Stimulated activated CD8-positive, alpha-beta memory T cell treated with anti-CD3 and anti-CD28 coated beads, Interleukin-15, amount 100 ng/mL, for 1 hour (primary cell): ENCODE results near the gene NUDC.
"Not testable (repeated sequence)": the region's sequence is repeated elsewhere in the genome, so short reads cannot be mapped to it uniquely, and the experiment has no call there.

Experiments
- DNase-seq: peaks from one replicate; pipeline ENCODE4 v3.0.0-alpha.2; 2020; ENCODE audit warnings: low read depth

The NUDC gene

DNA sequence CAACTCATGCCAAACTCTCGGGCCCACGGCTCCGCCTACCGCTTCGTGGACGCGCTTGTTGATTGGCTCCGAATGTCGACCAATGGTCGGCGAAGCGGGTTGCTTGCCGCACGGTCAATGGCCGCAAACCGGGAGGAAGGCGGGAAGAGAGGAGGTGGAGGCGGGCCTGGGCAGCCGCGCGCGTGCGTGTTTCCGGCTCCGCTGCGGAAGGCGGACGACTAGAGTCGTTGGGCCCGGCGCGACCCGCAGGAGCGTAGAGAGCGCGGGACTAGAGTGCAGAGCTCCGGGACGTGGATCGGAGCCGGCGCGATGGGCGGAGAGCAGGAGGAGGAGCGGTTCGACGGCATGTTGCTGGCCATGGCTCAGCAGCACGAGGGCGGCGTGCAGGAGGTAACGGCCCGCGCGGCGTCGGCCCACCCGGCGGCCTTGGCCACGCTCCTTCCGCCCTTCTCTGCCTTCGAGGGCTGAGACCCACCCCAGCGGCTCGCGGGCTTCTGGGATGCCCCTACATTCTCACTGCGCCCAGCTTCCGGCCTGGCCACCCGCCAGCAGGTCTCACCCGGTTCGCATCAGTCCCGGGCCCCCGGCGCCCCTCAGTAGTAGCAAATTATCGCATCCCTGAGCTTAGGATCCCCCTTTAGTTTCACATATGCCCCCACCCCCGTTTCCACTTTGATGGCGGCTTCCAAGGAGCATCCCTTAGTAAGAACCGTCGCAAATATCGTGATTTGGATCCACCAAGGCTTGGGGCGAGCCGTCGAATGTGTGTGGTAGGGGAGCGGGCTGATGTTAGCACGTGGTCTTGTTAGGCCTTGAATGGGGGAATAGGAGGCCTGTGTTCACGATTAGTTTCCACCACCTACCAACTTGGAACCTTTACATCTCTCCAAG lies at the start of gene NUDC:
Gene NUDC (plus strand): TSS at position 204 of the 891 bp plus-strand sequence. CDS start 106 bp downstream, at position 310.
- peak; percentile 91 for DNase-seq

DNA sequence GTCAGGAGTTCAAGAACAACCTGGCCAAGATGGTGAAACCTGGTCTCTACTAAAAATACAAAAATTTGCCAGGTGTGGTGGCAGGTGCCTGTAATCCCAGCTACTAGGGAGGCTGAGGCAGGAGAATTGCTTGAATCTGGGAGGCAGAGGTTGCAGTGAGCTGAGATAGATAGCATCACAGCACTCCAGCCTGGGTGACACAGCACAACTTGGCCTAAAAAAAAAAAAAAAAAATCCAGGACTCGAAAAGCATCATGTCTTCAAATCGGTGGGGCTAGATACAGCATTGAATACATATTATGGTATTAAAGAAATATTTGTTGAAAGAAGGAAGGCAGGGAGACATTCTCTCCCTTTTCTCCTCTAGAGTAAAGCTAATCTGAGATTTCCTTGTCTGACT lies 48.4 kb upstream of the NUDC start:
- DNase-seq, result not testable (repeated sequence)

DNA sequence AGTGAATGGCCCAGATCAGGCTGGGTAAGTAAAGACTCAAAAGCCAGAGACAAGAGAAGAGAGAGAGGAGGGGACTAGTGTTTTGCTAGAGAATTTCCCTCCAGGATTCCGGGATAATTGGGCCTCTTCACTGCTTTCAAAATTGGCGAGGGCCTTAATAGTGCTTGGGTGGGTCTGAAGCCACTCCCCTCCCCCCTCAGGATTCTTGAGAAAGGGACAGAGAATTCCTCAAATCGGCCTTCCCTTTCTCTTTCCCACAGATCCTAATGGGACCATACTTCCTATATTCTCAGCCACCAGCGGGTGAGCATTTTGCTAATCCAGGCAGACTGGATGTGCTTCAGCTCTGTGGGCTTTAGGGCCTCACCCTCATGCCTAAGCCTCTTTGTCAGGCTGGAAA lies 46.6 kb upstream of the NUDC start:
- DNase-seq, result no peak

DNA sequence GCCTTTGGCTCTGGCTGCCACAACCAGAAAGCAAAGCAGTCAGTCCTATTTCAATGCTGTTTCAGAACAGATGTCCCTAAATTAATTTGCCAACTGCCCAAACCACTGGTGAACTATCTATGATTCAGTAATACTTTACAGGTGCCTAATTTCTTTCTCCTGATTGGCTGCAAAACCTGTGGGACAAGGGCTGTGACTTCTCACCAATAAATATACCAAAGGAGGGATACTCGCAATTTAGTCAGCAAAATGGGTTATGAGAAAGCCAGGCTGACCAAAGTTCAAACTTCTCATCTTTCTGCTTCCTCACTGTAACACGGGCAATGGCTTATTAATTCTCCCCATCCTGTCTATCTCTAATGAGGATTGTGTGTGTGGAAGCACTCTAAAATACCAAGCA lies 44.2 kb upstream of the NUDC start:
- no peak for DNase-seq

DNA sequence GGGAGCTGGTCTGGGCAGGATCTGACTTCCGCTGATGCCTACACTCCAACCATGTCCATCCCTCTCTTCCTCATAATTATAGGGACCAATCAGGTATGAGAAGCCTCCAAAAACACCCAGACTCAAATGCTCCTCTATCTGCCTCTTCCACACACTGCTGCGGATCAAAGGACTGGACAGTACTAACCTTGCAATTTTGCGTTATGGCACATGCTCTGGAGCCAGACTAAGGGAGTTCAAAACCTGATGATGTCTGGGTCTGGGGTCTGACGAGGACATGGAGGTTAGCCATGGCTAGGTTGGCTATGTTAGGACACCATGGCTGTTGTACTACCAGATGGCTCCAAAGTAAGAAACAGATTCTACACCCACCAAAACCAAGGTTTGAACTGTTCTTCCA lies 41.8 kb upstream of the NUDC start:
- DNase-seq, result no peak

DNA sequence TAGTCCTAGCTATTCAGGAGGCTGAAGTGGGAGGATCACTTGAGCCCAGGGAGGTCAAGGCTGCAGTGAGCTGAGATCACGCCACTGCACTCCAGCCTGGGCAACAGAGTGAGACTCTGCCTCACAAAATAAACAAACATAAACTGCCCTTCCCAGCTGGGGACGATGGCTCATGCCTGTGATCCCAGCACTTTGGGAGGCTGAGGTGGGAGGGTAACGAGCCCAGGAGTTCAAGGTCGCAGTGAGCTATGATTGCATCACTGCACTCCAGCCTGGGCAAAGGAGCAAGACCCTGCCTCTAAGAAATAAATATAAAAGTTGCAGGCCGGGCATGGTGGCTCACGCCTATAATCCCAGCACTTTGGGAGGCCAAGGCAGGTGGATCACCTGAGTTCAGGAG lies 39.9 kb upstream of the NUDC start:
- DNase-seq, result not testable (repeated sequence)

DNA sequence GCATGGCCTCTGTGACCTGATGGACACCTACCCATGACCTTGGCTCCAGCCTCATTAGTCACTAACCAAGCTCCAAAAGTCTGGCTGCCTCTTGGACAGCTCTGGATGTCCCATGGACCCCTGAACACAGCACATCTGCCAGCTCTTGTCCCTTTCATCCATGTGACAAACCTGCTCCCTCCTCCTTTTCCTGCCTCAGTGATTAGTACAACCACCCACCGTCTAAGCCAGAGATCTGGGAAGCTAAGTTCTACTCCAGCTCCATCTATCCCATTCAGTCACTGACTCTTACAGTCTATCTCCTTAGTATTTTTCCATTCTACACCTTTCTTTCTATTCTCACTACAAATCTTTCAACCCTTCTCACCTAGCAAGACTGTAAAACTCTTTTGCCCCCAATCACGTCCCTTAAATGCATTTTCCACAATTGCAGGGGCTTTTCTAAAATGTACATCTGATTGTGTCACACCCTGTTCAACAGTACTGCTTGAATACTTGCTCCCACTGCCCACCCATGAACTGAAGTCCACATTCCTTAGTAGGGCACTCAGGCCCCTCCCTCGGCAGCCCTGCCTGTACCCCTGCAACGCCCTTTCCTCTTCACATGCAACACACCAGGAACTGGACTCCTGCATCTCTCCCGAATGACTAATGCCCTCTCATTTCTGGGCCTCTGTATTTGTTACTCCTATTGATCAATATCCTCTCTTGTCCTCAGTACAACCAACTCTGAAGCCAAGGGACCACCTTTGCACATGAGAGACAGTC lies 38.7 kb upstream of the NUDC start:
- no peak for DNase-seq

DNA sequence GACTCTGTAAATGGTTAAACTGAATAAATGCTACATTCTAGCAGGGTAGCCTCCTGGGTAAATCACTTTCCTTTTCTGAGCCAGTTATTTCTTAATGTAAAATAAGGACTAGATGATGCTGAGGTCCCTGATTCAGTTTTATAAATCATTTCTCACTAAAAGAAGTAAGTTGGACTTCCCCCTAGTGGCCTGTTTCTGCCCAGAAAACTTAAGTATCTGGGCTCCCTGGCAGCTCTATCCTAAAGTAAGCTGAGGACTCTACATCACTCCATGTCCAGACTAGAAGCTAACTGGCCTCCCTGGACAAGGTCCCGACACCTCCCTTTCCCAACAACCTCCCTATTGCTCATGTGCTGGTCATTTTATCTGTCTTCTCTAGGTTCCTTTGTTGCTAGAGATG lies 34.4 kb upstream of the NUDC start:
- no peak for DNase-seq

DNA sequence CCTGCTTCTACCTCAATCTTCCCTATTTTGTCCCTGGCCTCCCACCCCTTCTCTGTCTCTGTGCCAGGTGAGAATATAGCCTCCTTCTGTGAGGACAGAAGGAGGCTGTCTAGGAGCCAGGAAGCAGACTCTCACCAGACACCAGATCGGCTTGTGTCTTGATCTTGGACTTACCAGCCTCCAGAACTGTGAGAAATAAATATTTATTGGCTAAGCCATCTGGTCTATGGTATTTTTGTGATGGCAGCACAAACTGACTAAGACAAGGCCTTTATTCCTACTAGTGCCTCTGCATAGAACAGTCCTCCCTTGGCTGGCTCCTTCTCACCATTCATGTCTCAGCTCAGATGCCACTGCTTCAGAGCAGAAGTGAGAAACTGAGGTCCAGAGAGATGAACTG lies 33.3 kb upstream of the NUDC start:
- DNase-seq, result no peak

DNA sequence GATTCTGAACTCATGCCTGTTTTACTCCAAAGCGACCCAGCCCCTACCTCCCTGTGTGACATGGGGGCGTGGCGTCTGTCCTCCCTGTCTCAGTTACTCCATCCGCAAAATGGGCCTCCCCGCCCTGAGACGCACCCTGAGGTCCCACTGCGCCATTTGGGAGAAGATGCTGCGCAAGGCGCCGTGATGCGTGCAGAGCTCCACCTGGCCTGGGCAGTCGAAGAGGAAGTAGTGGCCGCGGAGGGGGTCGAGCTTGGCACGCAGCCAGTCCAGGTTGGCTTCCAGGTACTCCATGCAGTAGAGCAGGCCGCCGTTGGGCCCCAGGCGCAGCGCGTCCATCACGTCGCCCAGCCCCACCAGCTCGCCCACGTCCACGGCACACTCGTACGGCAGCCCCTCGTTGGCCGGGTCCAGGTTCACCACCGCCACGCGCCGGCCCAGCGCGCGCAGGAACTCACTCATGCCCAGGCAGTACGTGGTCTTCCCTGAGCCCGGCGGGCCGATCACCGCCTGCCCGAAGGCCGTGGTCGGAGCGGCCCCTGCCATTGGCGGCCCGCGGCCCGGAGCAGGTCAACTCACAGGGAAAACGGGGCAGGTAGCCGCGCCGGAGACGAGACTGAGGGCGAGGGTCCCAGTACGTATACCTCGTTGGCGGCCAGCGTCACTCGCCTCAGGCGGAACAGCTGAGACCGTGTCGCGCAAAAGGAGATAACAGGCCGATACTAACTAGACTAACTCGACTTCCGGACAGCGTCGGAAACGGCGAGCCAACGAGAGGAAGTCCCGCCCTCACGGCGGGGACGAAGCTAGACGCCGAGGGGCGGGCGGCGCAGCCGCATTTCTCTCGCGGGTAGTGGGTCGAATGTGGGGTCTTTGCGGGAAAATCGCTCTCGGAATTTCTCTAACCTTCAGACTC lies 31.7 kb upstream of the NUDC start, which contains the start of gene GPN2:
Gene GPN2 (minus strand): TSS at position 733 of the 916 bp plus-strand sequence. CDS start 187 bp downstream, at position 546.
- DNase-seq, result peak; percentile 52

DNA sequence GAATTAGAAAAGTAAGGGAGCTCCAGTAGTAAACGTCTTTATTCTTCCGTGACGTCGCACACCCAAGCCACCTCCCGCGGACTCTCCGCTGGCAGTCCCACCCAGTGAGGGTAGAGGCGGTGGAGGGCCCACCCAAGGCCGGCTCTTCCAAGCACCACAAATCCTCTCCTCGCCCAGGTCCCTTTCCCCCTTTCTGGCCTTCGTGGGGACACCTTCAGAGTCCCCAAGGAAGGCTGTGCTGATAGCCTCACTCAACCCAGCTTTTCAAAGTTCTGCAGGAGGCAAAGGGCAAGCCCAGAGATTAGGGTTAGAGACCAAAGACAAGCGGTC lies 31.1 kb upstream of the NUDC start:
- no peak for DNase-seq

DNA sequence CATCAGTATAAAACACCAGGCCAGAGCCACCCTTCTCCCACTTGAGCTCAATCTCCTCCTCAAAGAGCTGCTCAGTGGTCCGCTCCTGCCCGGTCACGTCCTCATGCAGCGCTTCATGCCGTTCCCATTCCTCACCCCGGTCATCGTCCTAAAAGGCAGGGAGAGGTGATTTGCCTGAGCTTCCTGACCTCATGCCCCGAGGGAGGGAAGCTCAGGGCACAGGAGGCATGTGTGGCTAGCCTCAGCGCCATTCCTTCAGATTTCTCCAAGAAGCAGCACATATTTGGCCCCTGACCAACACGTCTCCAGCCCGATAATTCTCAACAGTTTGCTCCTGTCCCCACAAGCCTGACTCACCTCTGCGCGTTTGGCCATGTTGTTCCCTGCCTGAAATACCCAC lies 27.3 kb upstream of the NUDC start:
- no peak for DNase-seq

DNA sequence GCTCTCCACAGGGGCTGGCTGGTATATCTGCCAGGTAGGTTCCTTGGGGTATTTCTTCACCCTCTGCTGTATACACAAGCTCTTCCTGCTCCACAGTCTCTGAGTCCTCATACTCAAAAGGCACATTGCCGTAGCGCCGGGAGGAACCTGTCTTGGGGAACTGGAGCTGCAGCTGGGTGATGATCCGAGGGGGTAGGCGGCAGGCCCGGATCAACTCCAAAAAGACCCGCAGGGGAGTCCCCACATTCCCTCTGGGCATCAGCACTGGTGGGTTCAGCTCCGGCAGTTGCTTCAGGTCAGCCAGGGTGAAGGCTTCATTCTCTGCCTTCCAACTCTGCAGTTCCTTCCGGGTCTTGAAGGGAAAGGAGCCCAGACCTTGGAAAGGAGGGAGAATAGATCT lies 24.2 kb upstream of the NUDC start:
- no peak for DNase-seq

DNA sequence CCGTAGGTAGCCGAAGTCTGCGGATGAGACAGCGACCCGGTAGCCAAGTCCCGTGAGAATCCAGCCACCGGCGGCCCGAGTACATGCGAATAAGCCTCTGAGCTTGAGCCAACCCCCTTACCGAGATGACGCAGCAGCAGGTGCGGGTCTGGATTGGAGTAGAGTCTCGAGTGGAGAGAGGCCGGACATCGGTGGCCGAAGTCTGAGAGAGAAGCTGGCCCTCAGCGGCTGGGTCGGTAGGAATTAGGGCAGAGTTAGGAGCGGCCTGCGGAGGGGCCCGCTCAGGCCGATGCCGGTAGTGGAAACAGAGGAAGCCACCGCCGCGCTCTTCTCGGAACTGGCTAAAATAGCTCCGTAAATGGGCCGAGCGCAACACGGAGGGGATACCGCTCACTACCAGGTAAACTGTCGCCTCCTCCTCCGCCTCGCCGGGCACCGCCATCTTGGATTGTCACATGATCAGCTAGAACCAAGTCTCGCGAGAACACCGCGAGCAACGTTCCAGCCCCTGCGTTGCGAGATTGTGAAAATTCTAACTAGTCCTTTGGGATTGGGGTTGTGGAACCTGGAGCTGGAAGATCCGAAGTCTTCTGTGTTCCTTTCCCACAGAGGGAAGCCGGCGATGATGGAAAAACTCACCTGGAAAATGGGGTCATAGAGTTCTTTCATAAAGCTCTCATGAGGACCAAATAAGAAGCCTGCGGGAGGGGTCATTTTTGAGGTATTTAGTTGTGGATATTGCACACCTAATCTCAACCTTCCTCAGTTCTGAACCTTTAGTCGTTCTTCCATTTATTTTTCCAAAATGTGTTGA lies 21.3 kb upstream of the NUDC start, which contains the start of gene GPATCH3:
Gene GPATCH3 (minus strand): TSS at position 467 of the 814 bp plus-strand sequence. CDS start 25 bp downstream, at position 442.
- DNase-seq, result peak; percentile 79

DNA sequence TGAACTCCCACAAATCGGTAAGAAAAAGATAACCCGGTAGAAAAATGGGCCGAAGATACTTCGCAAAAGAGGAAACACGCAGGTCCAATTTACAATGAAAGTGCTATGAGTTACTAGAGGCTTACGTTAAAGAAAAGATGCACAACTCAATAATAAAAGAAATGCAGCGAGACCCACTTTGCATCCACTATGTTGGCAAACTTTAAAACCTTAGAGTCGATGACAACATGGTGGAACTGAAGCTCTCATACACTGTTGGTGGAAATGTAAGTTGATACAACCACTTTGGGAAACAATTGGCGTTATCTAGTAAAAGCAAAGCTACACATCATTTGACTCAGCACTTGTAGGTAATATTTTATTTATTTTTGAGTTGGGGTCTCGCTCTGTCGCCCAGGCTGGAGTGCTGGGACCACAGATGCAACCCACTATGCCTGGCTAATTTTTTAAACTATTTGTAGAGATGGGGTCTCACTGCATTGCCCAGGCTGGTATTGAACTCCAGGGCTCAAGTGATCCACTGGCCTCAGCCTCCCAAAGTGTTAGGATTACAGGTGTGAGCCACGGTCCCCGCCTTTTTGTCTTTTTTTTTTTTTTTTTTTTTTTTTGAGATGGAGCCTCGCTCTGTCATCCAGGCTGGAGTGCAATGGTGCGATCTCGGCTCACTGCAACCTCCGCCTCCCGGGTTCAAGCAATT lies 20.6 kb upstream of the NUDC start:
- no peak for DNase-seq

DNA sequence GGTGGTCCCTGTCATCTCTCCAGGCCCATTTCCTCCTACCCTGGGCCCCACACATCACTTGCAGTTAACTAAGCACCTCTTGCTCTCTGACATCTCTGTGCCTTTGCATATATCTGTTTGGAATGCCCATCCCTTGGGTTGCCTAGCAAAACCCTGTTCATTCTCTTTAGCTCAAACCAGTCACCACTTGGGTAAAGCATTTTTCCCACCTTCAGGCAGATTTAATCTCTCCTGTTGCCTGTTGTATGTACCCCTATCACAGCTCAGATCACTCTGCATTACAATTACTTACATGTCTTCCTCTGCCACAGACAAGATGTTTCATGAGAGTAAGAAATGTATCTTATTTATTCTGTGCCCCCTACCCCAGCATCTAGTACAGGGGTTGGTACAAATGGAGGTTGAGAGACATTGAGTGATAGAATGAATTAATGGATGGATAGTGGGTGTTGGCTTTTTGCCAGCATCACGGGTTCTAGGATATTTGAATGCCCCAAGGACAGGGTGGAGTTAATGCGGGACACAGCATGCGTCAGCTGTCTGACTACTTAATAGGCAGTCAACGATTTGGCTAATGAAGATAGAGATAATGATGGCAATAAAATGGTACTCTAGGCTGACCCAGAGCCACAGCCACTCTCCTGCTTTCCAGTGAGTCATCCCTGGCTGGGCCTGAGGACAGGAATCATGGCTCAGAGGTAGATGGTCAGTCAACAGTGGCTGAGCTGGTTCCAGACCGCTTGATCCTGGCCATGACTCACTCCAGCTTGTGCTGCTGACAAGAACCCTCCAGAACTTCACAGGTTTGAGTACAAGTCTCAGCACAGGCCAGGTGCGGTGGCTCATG lies 14.2 kb upstream of the NUDC start:
- no peak for DNase-seq

DNA sequence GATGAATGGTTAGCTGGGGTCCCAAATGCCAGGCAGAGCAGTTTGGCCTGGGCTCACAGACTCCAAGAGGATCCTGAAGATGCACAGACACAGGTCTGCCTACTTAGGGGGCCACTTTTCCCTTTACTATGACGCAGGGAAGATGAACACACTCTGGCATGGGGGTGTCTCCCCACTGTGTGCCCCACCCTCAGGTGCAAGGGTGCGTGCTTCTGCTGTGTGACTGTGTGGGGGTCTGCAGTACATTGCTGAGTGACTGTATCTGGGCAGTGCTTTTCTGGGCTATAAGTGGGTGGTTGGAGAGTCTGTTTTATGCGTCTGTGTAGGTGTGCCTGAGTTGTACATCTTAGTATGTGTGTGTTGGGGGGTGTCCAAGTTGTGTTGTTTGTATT lies 11.6 kb upstream of the NUDC start:
- DNase-seq, result no peak

DNA sequence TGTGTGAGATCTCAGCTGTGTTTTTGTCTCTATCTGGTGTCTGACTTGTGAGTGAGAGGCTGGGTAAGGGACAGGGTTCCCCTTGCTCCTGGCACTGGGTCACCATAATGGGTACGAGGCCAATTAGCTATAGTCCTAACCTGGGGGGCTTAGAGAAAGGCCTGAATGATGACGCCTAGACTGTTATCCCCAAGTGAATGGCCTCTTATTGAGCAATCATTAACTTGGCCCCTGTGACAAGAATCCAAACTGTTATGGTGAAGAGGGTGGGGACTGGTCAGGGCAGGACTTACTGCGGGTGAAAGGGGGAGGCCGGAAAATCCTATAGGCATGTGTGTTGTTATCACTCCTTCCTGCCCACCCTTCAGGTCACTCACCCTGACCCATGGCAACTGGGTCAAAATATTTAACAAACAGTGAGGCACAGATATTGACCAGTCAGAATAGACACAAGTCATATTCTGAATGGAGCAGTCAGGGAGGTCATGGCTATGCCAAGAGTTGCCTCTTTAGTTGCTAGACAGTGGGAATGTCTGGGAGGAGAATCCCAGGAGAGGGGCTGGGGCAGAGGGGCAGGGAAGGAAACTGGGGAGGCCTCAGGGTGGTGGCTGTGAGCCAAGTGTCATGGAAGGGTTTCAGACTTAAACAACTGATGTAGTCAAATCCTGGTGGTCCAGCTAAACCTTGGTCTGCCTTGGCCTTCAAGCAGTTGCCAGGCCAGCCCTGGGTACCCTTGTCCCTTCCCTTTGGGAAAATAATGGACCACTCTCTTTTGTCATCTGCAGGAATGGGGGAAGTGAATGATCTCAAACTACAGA lies 11.0 kb upstream of the NUDC start:
- DNase-seq, result no peak
